Panc1 (cell line): Measurements from ENCODE around the gene OR5AK2. TPM values are rescaled to one million over a fixed set of nuclear protein-coding genes. Genes with fewer than 3 reads are reported as not detected.

Experiments used
- ATAC-seq: fragments of 200-7000 bp; cut with Tn5 transposase; 2 replicates; pipeline ENCODE4 v1.9.1; 2020; ENCODE audit warnings: mild to moderate bottlenecking, moderate library complexity
- BruUV-seq: library from RNA; stranded (reverse); fragments of 400-500 nt; replicated peaks from 2 replicates; lab custom pipeline; 2021; lab: Mats Ljungman, UMichigan
- CTCF ChIA-PET: fragments of 300-600 bp; sonication (Branson Sonifier 250); formaldehyde crosslinking; loops from one replicate; lab custom pipeline; 2022; ENCODE audit warnings: antibody characterized with exemption; lab: Charles Lee
- POLR2A ChIA-PET: fragments of 300-600 bp; sonication (Branson Sonifier 250); formaldehyde crosslinking; loops from one replicate; lab custom pipeline; 2022; ENCODE audit warnings: antibody characterized with exemption; lab: Charles Lee
- DNase-seq: peaks from one replicate; pipeline ENCODE4 v3.0.0-alpha.2; 2010; ENCODE audit warnings: low read depth, low spot score
- H3K27ac ChIP-seq: 2 replicates; pipeline ENCODE4 v1.5.1; 2011; ENCODE audit warnings: mild to moderate bottlenecking, low read length, inconsistent platforms
- H3K27me3 ChIP-seq: fragments of 200-500 bp; sonication (Bioruptor generic); 2 replicates; pipeline ENCODE4 v1.6.0; 2014; ENCODE audit warnings: low read length, inconsistent platforms; ENCODE audit not compliant: control insufficient read depth, insufficient read depth
- H3K36me3 ChIP-seq: fragments of 200-500 bp; sonication (Bioruptor generic); 2 replicates; pipeline ENCODE4 v1.5.1; 2014; ENCODE audit warnings: inconsistent platforms, mild to moderate bottlenecking, low read length, moderate library complexity; ENCODE audit not compliant: control insufficient read depth, insufficient read depth
- H3K4me1 ChIP-seq: 2 replicates; pipeline ENCODE4 v1.5.1; 2011; ENCODE audit warnings: inconsistent platforms, mild to moderate bottlenecking, low read length, moderate library complexity; ENCODE audit not compliant: control insufficient read depth, insufficient read depth
- H3K4me3 ChIP-seq, 2 experiments: 2 replicates each; pipeline ENCODE4 v1.5.1; 2011 to 2012; ENCODE audit warnings: low read depth in 2 of 2, low read length in 2 of 2, mild to moderate bottlenecking in 2 of 2, inconsistent platforms in 1 of 2, moderate library complexity in 1 of 2
- H3K9me3 ChIP-seq: fragments of 200-500 bp; sonication (Bioruptor generic); 2 replicates; pipeline ENCODE4 v1.5.1; 2014; ENCODE audit warnings: low read depth, mild to moderate bottlenecking, inconsistent platforms, low read length, moderate library complexity; ENCODE audit not compliant: control insufficient read depth, insufficient read depth
- CTCF ChIP-seq: fragments of 450-650 bp; IDR thresholded peaks from 2 replicates; pipeline ENCODE4 v1.5.1; 2017; ENCODE audit warnings: mild to moderate bottlenecking
- POLR2AphosphoS5 ChIP-seq: IDR thresholded peaks from 2 replicates; pipeline ENCODE4 v1.6.1; 2012; ENCODE audit warnings: mild to moderate bottlenecking, low read depth, low read length, moderate library complexity
- REST ChIP-seq, 2 experiments: IDR thresholded peaks; 2 replicates each; pipeline ENCODE4 v1.6.1; 2011 to 2012; ENCODE audit warnings: low read depth in 2 of 2, control low read depth in 1 of 2, low read length in 1 of 2, mild to moderate bottlenecking in 1 of 2, moderate library complexity in 1 of 2; ENCODE audit not compliant: insufficient read depth in 1 of 2
- SIN3A ChIP-seq: IDR thresholded peaks from 2 replicates; pipeline ENCODE4 v1.6.1; 2012; ENCODE audit warnings: low read depth, mild to moderate bottlenecking, low read length, moderate library complexity, borderline replicate concordance; ENCODE audit not compliant: insufficient read depth
- TCF7L2 ChIP-seq: IDR thresholded peaks from 2 replicates; pipeline ENCODE4 v1.6.1; 2011; ENCODE audit warnings: mild to moderate bottlenecking, low read depth, low read length, inconsistent platforms
- in situ Hi-C: cut with HindIII; loops from 2 replicates; pipeline ENCODE4 v1.10.0; 2016; ENCODE audit warnings: low sequenced_read_pairs, low pct_unique_long_range_greater_than_20kb
- intact Hi-C: fragments of 100-400 bp; cut with micrococcal nuclease; formaldehyde crosslinking; loops from one replicate; pipeline ENCODE4 v1.10.0; 2022; ENCODE audit not compliant: unreplicated experiment
- total RNA-seq: library from RNA; stranded (reverse); gene quantifications from one replicate; pipeline ENCODE4 v1.2.1, GENCODE V29; 2021; ENCODE audit not compliant: unreplicated experiment

OR5AK2 gene
- total RNA-seq, 1 experiment from 2014 or later = not detected

GRCh38 chr11:56967726-56968125 lies 21.0 kb upstream of the OR5AK2 start:
- ChIA-PET POLR2A (no interaction called here), CTCF (no interaction called here)
- no peaks in the 10 kb centered on the region for H3K9me3 ChIP-seq
- no peak overlapping the region for H3K4me3 ChIP-seq
- no TSS peak for BruUV-seq
- H3K4me1 ChIP-seq = no peaks in the 10 kb centered on the region
- DNase-seq (no peak), ATAC-seq (no peak)
- in situ Hi-C loops = no loop called here
- H3K36me3 ChIP-seq = no peaks in the 10 kb centered on the region
- H3K27me3 ChIP-seq = no peaks in the 10 kb centered on the region
- TF ChIP-seq POLR2AphosphoS5 (no peak), SIN3A (no peak), REST (IDR thresholded peaks at IDR 0.05; ENCODE audit: insufficient read depth in 1 of 2, low read depth in 2 of 2, low read length in 1 of 2) (no peak), TCF7L2 (no peak), CTCF (no peak)
- H3K27ac ChIP-seq = no peak overlapping the region
- intact Hi-C loops = no loop called here

- ATAC-seq = no peak
- CTCF ChIA-PET = no interaction called here
- H3K4me1 ChIP-seq = no peaks in the 10 kb centered on the region
- in situ Hi-C loops = no loop called here
- no peak overlapping the region for H3K27ac ChIP-seq
- no peaks in the 10 kb centered on the region for H3K36me3 ChIP-seq
- DNase-seq = no peak
- intact Hi-C loops = no loop called here
- no peaks in the 10 kb centered on the region for H3K9me3 ChIP-seq
- POLR2A ChIA-PET = no interaction called here
- TF ChIP-seq TCF7L2 (no peak), POLR2AphosphoS5 (no peak), SIN3A (no peak), CTCF (no peak), REST (IDR thresholded peaks at IDR 0.05; ENCODE audit: insufficient read depth in 1 of 2, low read depth in 2 of 2, low read length in 1 of 2) (no peak)
- H3K27me3 ChIP-seq = no peaks in the 10 kb centered on the region
- BruUV-seq = no TSS peak
- H3K4me3 ChIP-seq = no peak overlapping the region
Observed at GRCh38 chr11:56968524-56968923, 20.2 kb upstream of the OR5AK2 start.
